ENCODE results near the gene MIEF2. TPM values are rescaled to one million over a fixed set of nuclear protein-coding genes. Genes with fewer than 3 reads are reported as not detected.

MIEF2 gene
- total and polyA plus RNA-seq, 2 donors (not counting 3 experiments of a cell fraction or from before 2014, with no cell fraction given), result 8.3 to 22.7 TPM

- no peaks in the 10 kb centered on the region for H3K36me3 ChIP-seq (ENCODE audit: control insufficient read depth in 2 of 2, extremely low read depth in 1 of 2, insufficient read depth in 2 of 2, low read length in 2 of 2)
- no TSS peak for BruUV-seq (replicated peaks)
- H3K4me3 ChIP-seq (replicated peaks in 1 of 3; ENCODE audit: insufficient read depth in 1 of 3, low read depth in 1 of 3, low read length in 3 of 3), result no peak overlapping the region
- peaks cover 12% of the 10 kb centered on the region for H3K4me1 ChIP-seq (ENCODE audit: control insufficient read depth, extremely low read depth, insufficient read depth, low read length)
- intact Hi-C loops (cut with micrococcal nuclease), result no loop called here
- ChIA-PET CTCF (no interaction called here), POLR2A (no interaction called here)
- dilution Hi-C loops (cut with MboI; ENCODE audit: extremely low pct_ligation_motif_present, low sequenced_read_pairs), result no loop called here
- no peak overlapping the region for H2AFZ ChIP-seq (ENCODE audit: low read depth, low read length)
- H4K20me1 ChIP-seq (replicated peaks; ENCODE audit: control insufficient read depth, extremely low read depth, insufficient read depth, low read length), result no peaks in the 10 kb centered on the region
- no peaks in the 10 kb centered on the region for H3K9me3 ChIP-seq (replicated peaks; ENCODE audit: control insufficient read depth, insufficient read depth, low read length)
- no peak overlapping the region for H3K9ac ChIP-seq (replicated peaks; ENCODE audit: extremely low read depth, insufficient read depth, low read length)
- no peak overlapping the region for H3K27ac ChIP-seq (ENCODE audit: insufficient read depth, low read depth, low read length)
- FAIRE-seq, result no peak
- no peaks in the 10 kb centered on the region for H3K27me3 ChIP-seq (ENCODE audit: control insufficient read depth in 2 of 2, insufficient read depth in 2 of 2, low read length in 2 of 2)
- peaks cover 45% of the 10 kb centered on the region for H3K79me2 ChIP-seq (ENCODE audit: control insufficient read depth, insufficient read depth, low read length)
- no peak overlapping the region for H3K4me2 ChIP-seq (ENCODE audit: insufficient read depth, low read length)
- TF ChIP-seq MAX (IDR thresholded peaks at IDR 0.05; ENCODE audit: insufficient read depth, insufficient read length) (no peak), JUN (IDR thresholded peaks at IDR 0.05; ENCODE audit: borderline replicate concordance, insufficient read depth, insufficient read length, low read depth) (no peak), FOS (IDR thresholded peaks at IDR 0.05; ENCODE audit: borderline replicate concordance, insufficient read depth, low read length) (no peak), GATA2 (IDR thresholded peaks at IDR 0.05; ENCODE audit: insufficient read depth, insufficient read length, low read depth, low read length) (no peak), MYC (IDR thresholded peaks at IDR 0.05; ENCODE audit: low read depth, low read length) (no peak), EZH2 (IDR thresholded peaks at IDR 0.05; ENCODE audit: borderline replicate concordance, low read depth, low read length, severe bottlenecking) (no peak)
- no peak for DNase-seq (ENCODE audit: low read depth, low spot score)
- no peaks in the 10 kb centered on the region for H3K9me1 ChIP-seq (replicated peaks; ENCODE audit: control insufficient read depth, extremely low read depth, insufficient read depth, low read length)
Observed at GRCh38 chr17:18227635-18228034, 32.8 kb upstream of the MIEF2 start.

- H3K4me2 ChIP-seq (ENCODE audit: insufficient read depth, low read length), result no peak overlapping the region
- peaks cover 0 to 4% of the 10 kb centered on the region in 2 experiments for H3K36me3 ChIP-seq (ENCODE audit: control insufficient read depth in 2 of 2, extremely low read depth in 1 of 2, insufficient read depth in 2 of 2, low read length in 2 of 2)
- H4K20me1 ChIP-seq (replicated peaks; ENCODE audit: control insufficient read depth, extremely low read depth, insufficient read depth, low read length), result no peaks in the 10 kb centered on the region
- no peaks in the 10 kb centered on the region for H3K27me3 ChIP-seq (ENCODE audit: control insufficient read depth in 2 of 2, insufficient read depth in 2 of 2, low read length in 2 of 2)
- H3K27ac ChIP-seq (ENCODE audit: insufficient read depth, low read depth, low read length), result no peak overlapping the region
- BruUV-seq (replicated peaks), result no TSS peak
- no peak overlapping the region for H3K9ac ChIP-seq (replicated peaks; ENCODE audit: extremely low read depth, insufficient read depth, low read length)
- H3K9me3 ChIP-seq (replicated peaks; ENCODE audit: control insufficient read depth, insufficient read depth, low read length), result no peaks in the 10 kb centered on the region
- dilution Hi-C loops (cut with MboI; ENCODE audit: extremely low pct_ligation_motif_present, low sequenced_read_pairs) (no loop called here), intact Hi-C loops (cut with micrococcal nuclease) (no loop called here)
- H3K4me3 ChIP-seq (replicated peaks in 1 of 3; ENCODE audit: insufficient read depth in 1 of 3, low read depth in 1 of 3, low read length in 3 of 3), result no peak overlapping the region
- ChIA-PET POLR2A (no interaction called here), CTCF (no interaction called here)
- no peak for FAIRE-seq
- DNase-seq (ENCODE audit: low read depth, low spot score), result no peak
- H3K9me1 ChIP-seq (replicated peaks; ENCODE audit: control insufficient read depth, extremely low read depth, insufficient read depth, low read length), result no peaks in the 10 kb centered on the region
- H3K4me1 ChIP-seq (ENCODE audit: control insufficient read depth, extremely low read depth, insufficient read depth, low read length), result peaks cover 12% of the 10 kb centered on the region
- H2AFZ ChIP-seq (ENCODE audit: low read depth, low read length), result no peak overlapping the region
- TF ChIP-seq JUN (IDR thresholded peaks at IDR 0.05; ENCODE audit: borderline replicate concordance, insufficient read depth, insufficient read length, low read depth) (no peak), MAX (IDR thresholded peaks at IDR 0.05; ENCODE audit: insufficient read depth, insufficient read length) (no peak), POLR2A (IDR thresholded peaks at IDR 0.05; ENCODE audit: low read depth, low read length) (no peak), EZH2 (IDR thresholded peaks at IDR 0.05; ENCODE audit: borderline replicate concordance, low read depth, low read length, severe bottlenecking) (no peak), POLR2AphosphoS5 (IDR thresholded peaks at IDR 0.05; ENCODE audit: insufficient read depth, low read depth, low read length) (no peak), MYC (IDR thresholded peaks at IDR 0.05; ENCODE audit: low read depth, low read length) (no peak), FOS (IDR thresholded peaks at IDR 0.05; ENCODE audit: borderline replicate concordance, insufficient read depth, low read length) (no peak), GATA2 (IDR thresholded peaks at IDR 0.05; ENCODE audit: insufficient read depth, insufficient read length, low read depth, low read length) (no peak), CTCF (IDR thresholded peaks at IDR 0.05; ENCODE audit: extremely low read depth in 1 of 2, insufficient read depth in 1 of 2, low read depth in 1 of 2, low read length in 2 of 2) (no peak)
- H3K79me2 ChIP-seq (ENCODE audit: control insufficient read depth, insufficient read depth, low read length), result peaks cover 45% of the 10 kb centered on the region
Observed at GRCh38 chr17:18228176-18228682, 32.2 kb upstream of the MIEF2 start.
